Measurements from ENCODE around the gene TCP11L1.

DNA sequence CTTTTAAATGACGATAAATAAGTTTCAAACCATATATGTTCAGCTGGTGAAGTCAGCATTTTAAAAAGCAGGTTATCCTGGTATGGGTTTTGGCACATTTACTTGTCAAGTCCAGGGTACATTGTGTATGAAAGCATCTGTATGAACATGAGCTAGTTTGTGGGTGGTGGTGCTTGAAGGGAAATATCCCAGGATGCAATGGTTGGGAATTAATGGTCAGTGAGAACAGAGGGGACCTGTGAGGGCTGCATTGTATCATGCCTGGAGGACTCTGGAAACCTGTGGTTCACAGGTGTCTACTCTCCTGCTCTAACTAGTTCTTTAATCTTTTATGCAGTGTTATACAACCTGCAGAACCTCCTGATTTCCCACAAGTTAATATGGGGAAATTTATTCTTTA is 17.9 kb upstream of the TCP11L1 start:
- TF ChIP-seq EZH2 (IDR thresholded peaks at IDR 0.05; ENCODE audit: insufficient read depth, poor library complexity, severe bottlenecking) (no peak), EZH2phosphoT487 (IDR thresholded peaks at IDR 0.05; ENCODE audit: insufficient read depth, low read depth) (no peak)
